SK-N-SH (cell line): ENCODE measurements around the gene NME5. TPM values are rescaled to one million over a fixed set of nuclear protein-coding genes. Genes with fewer than 3 reads are reported as not detected.

Experiments
- CTCF ChIA-PET: fragments of 300-600, 350-600 bp; formaldehyde crosslinking; extraction: SDS; loops from one replicate; lab custom pipeline; 2021; lab: Yijun Ruan, JAX
- POLR2A ChIA-PET: fragments of 350-600 bp; sonication (Branson Sonifier 250); formaldehyde crosslinking; extraction: SDS; loops from one replicate; lab custom pipeline; 2020; ENCODE audit warnings: antibody characterized with exemption, inconsistent platforms; lab: Yijun Ruan, JAX
- DNase-seq: peaks from one replicate; pipeline ENCODE4 v3.0.0; 2012
- H2AFZ ChIP-seq: fragments of 200-600 bp; sonication (generic); 2 replicates; pipeline ENCODE4 v1.8.1; 2016; ENCODE audit warnings: antibody characterized with exemption, mild to moderate bottlenecking, low read depth
- H3F3A ChIP-seq: fragments of 200-600 bp; sonication (generic); replicated peaks from 2 replicates; pipeline ENCODE3; 2016; ENCODE audit warnings: antibody characterized with exemption, mild to moderate bottlenecking; ENCODE audit not compliant: insufficient read depth
- H3K27ac ChIP-seq, 2 experiments: fragments of 200-500 bp in 1 of 2; fragments of 200-600 bp in 1 of 2; sonication (Bioruptor generic) in 1 of 2; sonication (generic), shearing (Covaris generic) in 1 of 2; 2 replicates each; pipeline versions ENCODE4 v1.5.1 to v1.6.1; 2014 to 2016; ENCODE audit warnings: low read depth in 2 of 2, inconsistent platforms in 1 of 2, low read length in 1 of 2, mild to moderate bottlenecking in 1 of 2, mixed read lengths in 1 of 2
- H3K27me3 ChIP-seq: fragments of 200-600 bp; sonication (generic), shearing (Covaris generic); 2 replicates; pipeline ENCODE4 v1.6.1; 2016; ENCODE audit warnings: mixed run types; ENCODE audit not compliant: insufficient read depth
- H3K36me3 ChIP-seq, 2 experiments: fragments of 200-500 bp in 1 of 2; fragments of 200-600 bp in 1 of 2; sonication (Bioruptor generic) in 1 of 2; sonication (generic) in 1 of 2; replicated peaks in 1 of 2; 2 replicates each; pipeline versions ENCODE3 to v1.5.1; 2014 to 2016; ENCODE audit warnings: low read length in 1 of 2, mild to moderate bottlenecking in 1 of 2; ENCODE audit not compliant: insufficient read depth in 2 of 2, control insufficient read depth in 1 of 2
- H3K4me1 ChIP-seq, 2 experiments: fragments of 200-500 bp in 1 of 2; fragments of 200-600 bp in 1 of 2; sonication (Bioruptor generic) in 1 of 2; sonication (generic), shearing (Covaris generic) in 1 of 2; 2 replicates each; pipeline versions ENCODE4 v1.5.1 to v1.6.1; 2014 to 2016; ENCODE audit warnings: low read depth in 1 of 2, low read length in 1 of 2, mixed run types in 1 of 2; ENCODE audit not compliant: insufficient read depth in 2 of 2, control insufficient read depth in 1 of 2
- H3K4me2 ChIP-seq: fragments of 200-600 bp; sonication (generic), shearing (Covaris generic); 2 replicates; pipeline ENCODE4 v1.6.1; 2017; ENCODE audit warnings: mixed run types
- H3K4me3 ChIP-seq, 2 experiments: fragments of 200-500 bp in 1 of 2; fragments of 200-600 bp in 1 of 2; sonication (Bioruptor generic) in 1 of 2; sonication (generic), shearing (Covaris generic) in 1 of 2; 2 replicates each; pipeline versions ENCODE4 v1.5.1 to v1.8.1; 2014 to 2016; ENCODE audit warnings: low read depth in 2 of 2, inconsistent platforms in 1 of 2, low read length in 1 of 2, mild to moderate bottlenecking in 1 of 2, mixed read lengths in 1 of 2, moderate library complexity in 1 of 2
- H3K79me2 ChIP-seq: fragments of 200-600 bp; sonication (generic); 2 replicates; pipeline ENCODE4 v1.8.1; 2017; ENCODE audit warnings: mild to moderate bottlenecking; ENCODE audit not compliant: insufficient read depth
- H3K9ac ChIP-seq: fragments of 200-600 bp; sonication (generic); 2 replicates; pipeline ENCODE4 v1.6.1; 2017; ENCODE audit warnings: mixed run types
- H3K9me2 ChIP-seq: fragments of 200-600 bp; sonication (generic); 2 replicates; pipeline ENCODE4 v1.6.1; 2017; ENCODE audit warnings: mixed run types
- H3K9me3 ChIP-seq: fragments of 200-600 bp; sonication (generic); 2 replicates; pipeline ENCODE4 v1.6.1; 2017; ENCODE audit warnings: mixed run types, mild to moderate bottlenecking, moderate library complexity
- H4K20me1 ChIP-seq: fragments of 200-600 bp; sonication (generic); 2 replicates; pipeline ENCODE4 v1.6.1; 2017; ENCODE audit warnings: mild to moderate bottlenecking, mixed run types; ENCODE audit not compliant: insufficient read depth
- ELF1 ChIP-seq: IDR thresholded peaks from 2 replicates; pipeline ENCODE4 v1.4.0; 2012
- FOXJ3 ChIP-seq: sonication (generic); formaldehyde crosslinking; IDR thresholded peaks from 2 replicates; pipeline ENCODE4 v1.5.1; 2020; ENCODE audit warnings: mild to moderate bottlenecking, missing genetic modification reagents
- GATA2 ChIP-seq: sonication (generic); formaldehyde crosslinking; IDR thresholded peaks from 2 replicates; pipeline ENCODE4 v1.5.0; 2020; ENCODE audit warnings: mild to moderate bottlenecking, missing genetic modification reagents
- IRF3 ChIP-seq: fragments of 150-350 bp; IDR thresholded peaks from 2 replicates; pipeline ENCODE4 v1.6.1; 2016; ENCODE audit warnings: mild to moderate bottlenecking, low read depth, low read length
- JUND ChIP-seq: IDR thresholded peaks from 2 replicates; pipeline ENCODE4 v1.4.0; 2012
- MAX ChIP-seq: IDR thresholded peaks from 2 replicates; pipeline ENCODE4 v1.4.0; 2012; ENCODE audit warnings: low read depth
- MXI1 ChIP-seq: IDR thresholded peaks from 2 replicates; pipeline ENCODE4 v1.6.1; 2012; ENCODE audit warnings: mild to moderate bottlenecking, low read depth, low read length, improper control_type of control experiment
- NFIC ChIP-seq: IDR thresholded peaks from 2 replicates; pipeline ENCODE4 v1.4.0; 2012; ENCODE audit warnings: borderline replicate concordance
- PBX3 ChIP-seq: IDR thresholded peaks from 2 replicates; pipeline ENCODE4; 2012
- RAD21 ChIP-seq: IDR thresholded peaks from 2 replicates; pipeline ENCODE4 v1.6.1; 2012; ENCODE audit warnings: mild to moderate bottlenecking, low read length
- TAF1 ChIP-seq: IDR thresholded peaks from 2 replicates; pipeline ENCODE4 v1.6.1; 2012; ENCODE audit warnings: low read depth, mild to moderate bottlenecking, low read length, moderate library complexity, borderline replicate concordance
- TCF12 ChIP-seq: IDR thresholded peaks from 2 replicates; pipeline ENCODE4 v1.4.0; 2012
- USF2 ChIP-seq: fragments of 150-350 bp; IDR thresholded peaks from 2 replicates; pipeline ENCODE4 v1.6.1; 2017; ENCODE audit warnings: antibody characterized with exemption, low read length, low read depth, borderline replicate concordance
- WGBS: methylation state at CpG from one replicate; pipeline ENCODE4 v1.1.6; 2017; ENCODE audit warnings: low lambda C conversion rate; 5-methylcytosine and 5-hydroxymethylcytosine counted together
- polyA plus RNA-seq, 3 experiments: library from polyadenylated mRNA; depleted of rRNA; stranded (reverse); fragments of >200 nt; gene quantifications; 2 replicates each; pipeline ENCODE4 v1.2.3, GENCODE V29; 2012

The NME5 gene
- polyA plus RNA-seq, 1 of the 3 experiments (the other 2 are of a cell fraction) = 3.7 TPM

GRCh38 chr5:138138949-138139780 is at the start of gene NME5 (continued):
- TF ChIP-seq NFIC = no peak
- 0 out of 2 replicates have a peak, but pooled peaks have one; percentile 17 for TF ChIP-seq MAX
- 0 out of 2 replicates have a peak, but pooled peaks have one; percentile 28 for TF ChIP-seq TAF1
- TF ChIP-seq GATA2 (CRISPR knock-in tag) = no peak
- no peak for TF ChIP-seq RAD21
- TF ChIP-seq MXI1 = peak; percentile 82; the same call in 1 of the 2 replicates
- 0 out of 2 replicates have a peak, but pooled peaks have one; percentile 12 for TF ChIP-seq ELF1
- TF ChIP-seq PBX3 = no peak
- no peak for TF ChIP-seq FOXJ3
- no peak for TF ChIP-seq JUND
- TF ChIP-seq IRF3 = no peak
- no peak for TF ChIP-seq TCF12

GRCh38 chr5:138188626-138189025 is 49.4 kb upstream of the NME5 start:
- Histone ChIP-seq H3K27me3 (no peaks in the 10 kb centered on the region), H3K9ac (no peak overlapping the region), H3F3A (peaks cover 6% of the 10 kb centered on the region), H3K36me3 (peaks cover 73 to 80% of the 10 kb centered on the region in 2 experiments), H4K20me1 (no peaks in the 10 kb centered on the region), H3K27ac (no peak overlapping the region), H3K4me3 (no peak overlapping the region), H3K4me1 (no peaks in the 10 kb centered on the region), H3K9me3 (no peaks in the 10 kb centered on the region), H3K4me2 (no peak overlapping the region), H3K9me2 (no peaks in the 10 kb centered on the region)
- ChIA-PET POLR2A (no interaction called here), CTCF (interaction anchor here (0.7 to 1.4 kb wide), 6 partner anchors 8 to 261 kb away, joined by 3 to 4 read pairs (median 4); partner anchors contain the start of genes BRD8 and KIF20A)
- WGBS = 93% methylated on average over 3 of the region's 3 CpGs
- DNase-seq = no peak
- TF ChIP-seq USF2 = no peak
- TF ChIP-seq, all 33 proteins: peak for 0
- H3K79me2 ChIP-seq = no peaks in the 10 kb centered on the region
- no peak overlapping the region for H2AFZ ChIP-seq
